DND-41 (cell line): ENCODE data around the gene GPBP1L1.
"Not testable (repeated sequence)": the region's sequence is repeated elsewhere in the genome, so short reads cannot be mapped to it uniquely, and the experiment has no call there.

Experiments used
- ATAC-seq: fragments of 200-7000 bp; cut with Tn5 transposase; 3 replicates; pipeline ENCODE4 v1.9.1; 2021; ENCODE audit warnings: low read depth; ENCODE audit not compliant: insufficient read depth
- DNase-seq: peaks from one replicate; pipeline ENCODE4 v3.0.0-alpha.2; 2020
- H2AFZ ChIP-seq: 2 replicates; pipeline ENCODE4 v1.6.0; 2012; ENCODE audit warnings: low read depth, low read length
- H3K27ac ChIP-seq: 2 replicates; pipeline ENCODE4 v1.5.1; 2012; ENCODE audit warnings: low read length, inconsistent platforms
- H3K27me3 ChIP-seq: fragments of 200-600 bp; sonication (generic); 2 replicates; pipeline ENCODE4 v1.6.0; 2012; ENCODE audit warnings: low read length, mild to moderate bottlenecking, inconsistent platforms; ENCODE audit not compliant: insufficient read depth, poor library complexity
- H3K36me3 ChIP-seq: 2 replicates; pipeline ENCODE4 v1.5.1; 2012; ENCODE audit warnings: low read length, inconsistent platforms; ENCODE audit not compliant: insufficient read depth
- H3K4me1 ChIP-seq: 2 replicates; pipeline ENCODE4 v1.5.1; 2012; ENCODE audit warnings: mild to moderate bottlenecking, low read length; ENCODE audit not compliant: insufficient read depth
- H3K4me2 ChIP-seq: 2 replicates; pipeline ENCODE4 v1.6.0; 2012; ENCODE audit warnings: mild to moderate bottlenecking, moderate library complexity, low read length, inconsistent platforms; ENCODE audit not compliant: insufficient read depth
- H3K4me3 ChIP-seq, 2 experiments: fragments of 200-600 bp in 1 of 2; shearing (Covaris generic) in 1 of 2; 2 replicates each; pipeline ENCODE4 v1.5.1; 2012 to 2016; ENCODE audit warnings: inconsistent platforms in 2 of 2, low read length in 2 of 2, mild to moderate bottlenecking in 2 of 2, low read depth in 1 of 2, moderate library complexity in 1 of 2
- H3K79me2 ChIP-seq: 2 replicates; pipeline ENCODE4 v1.6.0; 2012; ENCODE audit warnings: low read length, inconsistent platforms; ENCODE audit not compliant: insufficient read depth
- H3K9ac ChIP-seq: 2 replicates; pipeline ENCODE4 v1.6.0; 2012; ENCODE audit warnings: low read depth, mild to moderate bottlenecking, inconsistent platforms, low read length, moderate library complexity
- H3K9me3 ChIP-seq: 2 replicates; pipeline ENCODE4 v1.5.1; 2012; ENCODE audit warnings: low read length, moderate library complexity, mild to moderate bottlenecking, inconsistent platforms; ENCODE audit not compliant: insufficient read depth, severe bottlenecking
- H4K20me1 ChIP-seq: 2 replicates; pipeline ENCODE4 v1.6.0; 2012; ENCODE audit warnings: low read length; ENCODE audit not compliant: insufficient read depth
- EZH2 ChIP-seq: IDR thresholded peaks from 3 replicates; pipeline ENCODE4 v1.6.1; 2012; ENCODE audit warnings: borderline replicate concordance, low read depth, mild to moderate bottlenecking, moderate library complexity, low read length, inconsistent platforms; ENCODE audit not compliant: severe bottlenecking
- TF ChIP-seq, protein P1 (sequence below): IDR thresholded peaks from 2 replicates; pipeline ENCODE4 v1.5.1; 2012; ENCODE audit warnings: borderline replicate concordance, low read length, moderate library complexity, mild to moderate bottlenecking; ENCODE audit not compliant: poor library complexity, severe bottlenecking; ENCODE audit errors: extremely low read depth

Gene GPBP1L1

DNA sequence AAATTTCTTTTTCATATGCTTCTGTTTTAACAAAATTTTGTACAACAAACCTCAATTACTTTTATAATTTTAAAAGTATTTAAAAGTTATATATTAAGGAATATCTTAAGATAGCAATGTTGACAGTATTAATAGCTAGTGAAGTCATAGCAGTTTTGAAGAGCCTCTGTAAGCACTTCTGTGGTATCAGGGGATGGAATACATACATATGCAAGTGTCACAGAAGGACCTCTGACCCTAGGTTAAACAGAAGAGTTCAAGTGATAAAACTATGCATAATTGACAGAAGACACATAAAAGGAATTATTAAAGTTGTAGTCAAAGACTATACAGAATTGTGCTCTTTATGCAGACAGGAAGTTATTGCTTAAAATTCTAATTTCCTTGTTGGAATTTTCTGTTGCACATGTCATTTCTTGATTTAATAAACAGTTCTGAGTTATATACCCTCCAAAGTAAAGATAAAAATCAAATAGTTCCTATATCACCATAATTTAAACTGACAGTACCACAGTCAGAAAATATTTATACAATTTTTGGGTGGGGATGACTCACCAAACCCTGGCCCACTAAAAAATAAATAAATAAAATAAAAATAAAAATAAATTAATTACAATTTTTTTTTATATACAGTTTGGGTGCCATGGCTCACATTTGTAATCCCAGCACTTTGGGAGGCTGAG is 37.1 kb upstream of the GPBP1L1 start:
- Histone ChIP-seq H2AFZ (no peak overlapping the region), H3K36me3 (peaks cover 13% of the 10 kb centered on the region; the same call in 1 of the 2 replicates), H3K4me2 (no peak overlapping the region), H3K4me1 (no peaks in the 10 kb centered on the region), H3K27ac (no peak overlapping the region), H3K9me3 (no peaks in the 10 kb centered on the region), H3K4me3 (no peak overlapping the region), H3K9ac (no peak overlapping the region), H4K20me1 (no peaks in the 10 kb centered on the region), H3K79me2 (no peaks in the 10 kb centered on the region), H3K27me3 (no peaks in the 10 kb centered on the region)
- DNase-seq (no peak), ATAC-seq (no peak)
- TF ChIP-seq EZH2 = no peak
- TF ChIP-seq, protein P1, sequence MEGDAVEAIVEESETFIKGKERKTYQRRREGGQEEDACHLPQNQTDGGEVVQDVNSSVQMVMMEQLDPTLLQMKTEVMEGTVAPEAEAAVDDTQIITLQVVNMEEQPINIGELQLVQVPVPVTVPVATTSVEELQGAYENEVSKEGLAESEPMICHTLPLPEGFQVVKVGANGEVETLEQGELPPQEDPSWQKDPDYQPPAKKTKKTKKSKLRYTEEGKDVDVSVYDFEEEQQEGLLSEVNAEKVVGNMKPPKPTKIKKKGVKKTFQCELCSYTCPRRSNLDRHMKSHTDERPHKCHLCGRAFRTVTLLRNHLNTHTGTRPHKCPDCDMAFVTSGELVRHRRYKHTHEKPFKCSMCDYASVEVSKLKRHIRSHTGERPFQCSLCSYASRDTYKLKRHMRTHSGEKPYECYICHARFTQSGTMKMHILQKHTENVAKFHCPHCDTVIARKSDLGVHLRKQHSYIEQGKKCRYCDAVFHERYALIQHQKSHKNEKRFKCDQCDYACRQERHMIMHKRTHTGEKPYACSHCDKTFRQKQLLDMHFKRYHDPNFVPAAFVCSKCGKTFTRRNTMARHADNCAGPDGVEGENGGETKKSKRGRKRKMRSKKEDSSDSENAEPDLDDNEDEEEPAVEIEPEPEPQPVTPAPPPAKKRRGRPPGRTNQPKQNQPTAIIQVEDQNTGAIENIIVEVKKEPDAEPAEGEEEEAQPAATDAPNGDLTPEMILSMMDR = no peak

DNA sequence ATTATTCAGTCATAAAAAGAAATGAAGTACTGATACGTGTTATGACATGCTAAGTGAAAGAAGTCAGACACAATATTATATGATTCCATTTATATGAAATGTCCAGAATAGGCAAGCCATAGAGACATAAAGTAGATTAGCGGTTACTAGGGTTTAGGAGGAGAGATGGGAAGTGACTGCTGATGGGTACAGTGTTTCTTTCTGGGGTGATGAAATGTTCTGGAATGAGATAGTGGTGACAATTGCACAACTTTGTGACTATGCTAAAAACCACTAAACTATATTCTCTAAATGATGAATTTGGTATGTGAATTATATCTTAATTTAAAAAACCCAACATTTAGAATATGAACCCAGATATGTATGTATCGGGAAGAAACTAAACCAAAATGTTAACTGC is 36.5 kb upstream of the GPBP1L1 start:
- Histone ChIP-seq H2AFZ (no peak overlapping the region), H3K9me3 (no peaks in the 10 kb centered on the region), H3K27ac (no peak overlapping the region), H3K4me2 (no peak overlapping the region), H3K9ac (no peak overlapping the region), H3K4me1 (no peaks in the 10 kb centered on the region), H3K36me3 (peaks cover 14% of the 10 kb centered on the region; the same call in 1 of the 2 replicates), H4K20me1 (no peaks in the 10 kb centered on the region), H3K4me3 (no peak overlapping the region), H3K27me3 (no peaks in the 10 kb centered on the region), H3K79me2 (no peaks in the 10 kb centered on the region)
- no peak for TF ChIP-seq EZH2
- TF ChIP-seq, protein P1 = no peak
- ATAC-seq (no peak), DNase-seq (no peak)

DNA sequence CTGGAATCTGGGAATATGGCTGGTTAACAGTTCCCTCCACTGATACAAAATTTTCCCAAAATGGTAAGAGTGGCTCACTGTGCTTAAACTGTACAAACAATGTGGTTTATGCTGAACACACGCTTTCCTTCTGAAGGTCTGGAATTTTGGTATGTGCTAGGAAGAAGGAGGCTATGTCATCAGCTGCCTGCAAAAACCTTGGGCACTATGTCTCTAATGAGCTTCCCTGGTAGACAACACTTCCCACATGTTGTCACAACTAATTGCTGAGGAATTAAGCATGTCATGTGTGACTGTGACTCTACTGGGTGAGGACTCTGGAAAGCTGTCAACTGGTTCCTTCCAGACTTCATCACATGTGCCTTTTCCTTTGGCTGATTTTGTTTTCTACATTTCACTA is 34.9 kb upstream of the GPBP1L1 start:
- ATAC-seq (no peak), DNase-seq (no peak)
- Histone ChIP-seq H3K79me2 (no peaks in the 10 kb centered on the region), H2AFZ (no peak overlapping the region), H3K4me2 (no peak overlapping the region), H3K4me3 (no peak overlapping the region), H4K20me1 (no peaks in the 10 kb centered on the region), H3K36me3 (peaks cover 14% of the 10 kb centered on the region; the same call in 1 of the 2 replicates), H3K4me1 (no peaks in the 10 kb centered on the region), H3K9ac (no peak overlapping the region), H3K9me3 (no peaks in the 10 kb centered on the region), H3K27me3 (no peaks in the 10 kb centered on the region), H3K27ac (no peak overlapping the region)
- TF ChIP-seq EZH2 = no peak
- TF ChIP-seq, protein P1 = no peak

DNA sequence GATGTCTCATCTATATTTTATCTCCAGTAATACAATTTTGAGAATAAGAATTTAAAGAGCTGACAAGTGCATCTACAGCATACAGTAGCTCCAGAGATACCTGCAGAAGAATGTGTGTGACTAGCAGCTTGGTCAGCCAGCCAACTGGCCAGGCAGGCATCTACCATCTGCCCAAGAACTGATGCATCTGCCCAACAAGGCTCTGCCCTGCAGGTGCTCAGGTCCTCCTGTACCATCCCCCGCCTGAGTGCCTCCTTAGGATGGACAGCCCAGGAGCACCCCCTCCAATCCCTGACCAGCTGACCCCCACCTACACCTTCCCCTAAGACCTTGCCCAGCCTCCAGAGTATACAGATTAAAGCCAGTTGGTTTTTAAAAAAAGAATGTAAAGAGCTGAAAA is 32.0 kb upstream of the GPBP1L1 start:
- H3K4me3 ChIP-seq = no peak overlapping the region
- no peak for TF ChIP-seq EZH2
- TF ChIP-seq, protein P1 = no peak
- no peak overlapping the region for H3K4me2 ChIP-seq

DNA sequence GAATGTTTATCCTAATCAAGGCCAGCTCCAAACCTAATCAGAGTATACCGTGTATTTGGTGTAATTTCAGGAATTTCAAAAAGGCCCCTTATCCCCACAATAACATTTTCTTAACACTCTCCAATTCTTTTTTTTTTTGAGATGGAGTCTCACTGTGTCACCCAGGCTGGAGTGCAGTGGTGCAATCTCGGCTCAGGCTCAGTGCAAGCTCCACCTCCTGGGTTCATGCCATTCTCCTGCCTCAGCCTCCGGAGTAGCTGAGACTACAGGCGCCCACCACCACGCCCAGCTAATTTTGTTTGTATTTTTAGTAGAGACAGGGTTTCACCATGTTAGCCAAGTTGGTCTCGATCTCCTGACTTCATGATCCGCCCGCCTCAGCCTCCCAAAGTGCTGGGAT is 31.1 kb upstream of the GPBP1L1 start:
- H2AFZ ChIP-seq, ATAC-seq, H3K79me2 ChIP-seq, DNase-seq, H3K27me3 ChIP-seq, H3K4me1 ChIP-seq, H3K9ac ChIP-seq, H4K20me1 ChIP-seq, H3K9me3 ChIP-seq, H3K4me2 ChIP-seq, H3K4me3 ChIP-seq, H3K27ac ChIP-seq: not testable (repeated sequence)
- H3K36me3 ChIP-seq = peaks cover 22% of the 10 kb centered on the region; the same call in 1 of the 2 replicates

More for the DNA sequence above, 32.0 kb upstream of the GPBP1L1 start:
- Histone ChIP-seq H3K4me1 (no peaks in the 10 kb centered on the region), H3K36me3 (peaks cover 22% of the 10 kb centered on the region; the same call in 1 of the 2 replicates), H4K20me1 (no peaks in the 10 kb centered on the region), H2AFZ (no peak overlapping the region), H3K27ac (no peak overlapping the region), H3K9ac (no peak overlapping the region), H3K9me3 (no peaks in the 10 kb centered on the region), H3K79me2 (no peaks in the 10 kb centered on the region), H3K27me3 (no peaks in the 10 kb centered on the region)
- no peak for ATAC-seq
- no peak for DNase-seq
